DOHH2 (cell line): ENCODE data around the gene SON.

Source experiments
- CTCF ChIP-seq: fragments of 200-600 bp; sonication (generic); IDR thresholded peaks from one replicate; pipeline ENCODE4 v1.5.1; 2014; ENCODE audit warnings: antibody characterized with exemption, mild to moderate bottlenecking, low read depth, low read length; ENCODE audit not compliant: poor library complexity, severe bottlenecking
- EZH2phosphoT487 ChIP-seq: fragments of 200-600 bp; sonication (generic); IDR thresholded peaks from 2 replicates; pipeline ENCODE4 v1.6.1; 2017; ENCODE audit warnings: borderline replicate concordance, mild to moderate bottlenecking, antibody characterized with exemption, low read length, moderate library complexity, mixed read lengths

GRCh38 chr21:33561373-33561772 is 18.5 kb downstream of the SON start:
- TF ChIP-seq CTCF (no peak), EZH2phosphoT487 (no peak)
